ENCODE measurements around the gene SMCR8. TPM values are rescaled to one million over a fixed set of nuclear protein-coding genes. Genes with fewer than 3 reads are reported as not detected.
"Not testable (repeated sequence)": the region's sequence is repeated elsewhere in the genome, so short reads cannot be mapped to it uniquely, and the experiment has no call there.

SMCR8 gene
- total RNA-seq, 1 donor from 2014 or later: 38.8 TPM

DNA sequence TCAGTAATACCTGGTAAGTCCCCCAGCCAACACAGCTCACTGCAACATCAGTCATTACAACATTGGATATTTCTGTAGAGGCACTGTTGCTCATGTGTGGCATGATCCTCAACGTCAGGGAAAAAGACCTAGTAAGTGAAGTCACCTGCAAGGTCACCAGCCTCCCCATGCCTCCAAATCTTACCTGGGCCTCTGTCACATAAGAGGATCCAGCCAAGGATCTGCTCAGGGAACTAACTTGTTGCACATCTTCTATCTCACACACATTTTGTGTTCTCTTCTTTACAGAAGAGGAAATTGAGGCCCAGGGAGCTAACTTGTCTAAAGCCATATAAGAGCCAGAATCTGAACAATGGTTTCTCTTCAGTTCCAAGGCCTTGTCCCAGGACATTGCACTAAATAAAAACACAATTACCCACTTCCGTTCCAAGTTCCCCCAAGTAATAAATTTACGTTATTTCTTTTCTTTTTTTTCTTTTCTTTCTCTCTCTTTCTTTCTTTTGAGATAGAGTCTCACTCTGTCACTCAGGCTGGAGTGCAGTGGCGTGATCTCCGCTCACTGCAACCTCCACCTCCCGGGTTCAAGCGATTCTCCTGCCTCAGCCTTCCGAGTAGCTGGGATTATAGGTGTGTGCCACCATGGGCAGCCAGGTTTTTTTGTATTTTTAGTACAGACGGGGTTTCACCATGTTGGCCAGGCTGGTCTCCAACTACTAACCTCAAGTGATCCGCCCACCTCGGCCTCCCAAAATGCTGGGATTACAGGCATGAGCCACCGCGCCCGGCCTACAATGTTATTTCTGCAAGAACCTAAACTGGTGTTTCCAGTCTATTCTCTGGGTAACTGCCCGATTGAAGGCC is 47.0 kb downstream of the SMCR8 start:
- DNase-seq (ENCODE audit: low read depth): no peak

DNA sequence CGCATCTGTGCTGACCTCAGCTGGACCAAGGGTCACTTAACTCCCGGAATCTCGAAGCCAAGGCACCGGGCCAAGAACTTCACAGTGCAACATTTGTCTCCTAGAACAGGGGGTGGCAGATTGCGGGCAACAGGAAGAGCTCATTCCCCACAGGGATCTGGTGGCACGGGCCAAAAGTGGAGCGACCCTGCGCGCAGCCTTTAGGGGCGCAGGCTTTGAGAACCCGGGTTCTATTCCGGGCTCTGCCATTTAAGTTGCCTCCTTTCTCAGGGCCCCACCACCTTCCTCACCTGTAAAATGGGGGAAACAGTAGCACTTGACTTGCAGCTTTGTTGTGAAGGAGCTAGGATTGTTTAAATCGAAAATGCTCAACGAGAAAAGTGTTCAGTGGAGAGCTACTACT is 47.6 kb downstream of the SMCR8 start:
- peak; percentile 91 for DNase-seq (ENCODE audit: low read depth)

DNA sequence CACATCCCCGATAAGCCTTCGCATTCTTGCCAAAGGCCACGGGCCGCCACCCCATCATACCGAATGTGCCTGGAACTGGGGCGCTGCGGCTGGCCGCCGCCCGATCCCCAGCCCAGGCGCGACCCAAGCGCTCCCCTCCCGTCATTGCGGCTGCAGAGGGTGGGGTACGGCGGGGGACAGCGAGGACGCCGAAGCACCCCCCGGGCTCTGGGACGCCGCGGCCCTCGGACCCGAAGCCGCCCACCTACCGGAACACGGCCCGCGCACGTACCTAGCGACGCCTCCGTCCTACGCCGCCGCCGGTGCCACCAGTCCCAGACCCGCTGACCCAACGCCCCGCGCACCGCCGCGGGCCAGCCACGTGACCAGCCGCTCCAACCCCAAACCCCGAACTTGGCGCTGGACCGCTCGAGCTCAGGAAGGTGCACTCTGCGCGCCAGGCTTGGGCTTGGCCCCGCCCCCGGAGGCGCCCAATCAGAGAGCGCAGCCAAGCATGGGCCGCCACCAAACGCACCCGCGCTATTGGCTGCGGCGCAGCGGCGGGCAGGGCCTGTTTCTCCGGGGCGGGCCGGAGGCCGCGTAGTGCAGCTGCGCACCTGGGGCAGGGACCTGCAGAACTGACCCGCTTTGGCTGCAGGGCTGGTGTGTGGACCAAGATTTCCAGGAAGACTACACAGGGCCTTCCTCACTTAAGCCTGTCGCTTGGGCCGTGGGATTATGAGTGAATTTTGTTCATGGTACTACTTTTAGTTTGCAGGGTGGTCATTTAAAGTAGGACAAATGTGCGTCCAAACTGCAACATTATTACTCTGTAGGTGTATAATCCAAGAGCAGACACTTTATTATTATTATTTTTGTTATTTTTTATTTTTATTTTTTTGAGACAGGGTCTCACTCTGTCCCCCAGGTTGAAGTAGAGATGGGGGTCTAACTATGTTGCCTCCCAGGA is 48.3 kb downstream of the SMCR8 start, which contains the start of gene SHMT1:
SHMT1 (minus strand) TSS at position 450 of the 949 bp plus-strand sequence. CDS start 7,569 bp downstream, outside the sequence.
- peak; percentile 70 for DNase-seq (ENCODE audit: low read depth)

DNA sequence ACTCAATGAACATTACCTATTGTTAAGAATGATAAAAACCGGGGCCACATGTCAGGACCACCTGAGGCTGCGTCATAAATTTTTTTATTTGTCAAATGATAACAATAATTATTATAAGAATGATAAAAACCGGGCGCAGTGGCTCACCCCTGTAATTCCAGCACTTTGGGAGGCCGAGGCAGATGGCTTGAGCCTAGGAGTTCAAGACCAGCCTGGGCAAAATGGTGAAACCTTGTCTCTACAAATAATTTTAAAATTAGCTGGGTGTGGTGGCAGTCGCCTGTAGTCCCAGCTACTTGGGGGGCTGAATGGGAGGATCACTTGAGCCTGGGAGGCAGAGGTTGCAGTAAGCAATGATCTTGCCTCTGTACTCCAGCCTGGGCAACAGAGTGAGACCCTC is 49.1 kb downstream of the SMCR8 start:
- no peak for DNase-seq (ENCODE audit: low read depth)

DNA sequence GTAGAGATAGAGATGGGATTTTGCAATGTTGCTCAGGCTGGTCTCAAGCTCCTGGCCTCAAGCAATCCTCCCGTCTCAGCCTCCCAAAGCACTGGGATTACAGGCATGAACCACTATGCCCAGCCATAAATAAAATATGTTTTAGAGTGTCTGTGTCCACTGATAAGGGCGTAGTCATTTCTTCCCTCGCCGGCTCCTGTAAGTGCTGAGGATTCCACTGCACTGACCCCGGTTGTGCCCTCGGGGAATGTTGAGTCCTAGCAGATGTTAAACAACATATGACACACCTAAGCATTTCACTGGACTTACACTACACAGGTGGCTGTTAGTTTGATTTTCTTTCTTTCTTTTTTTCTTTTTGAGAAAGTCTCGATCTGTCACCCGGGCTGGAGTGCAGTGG is 53.9 kb downstream of the SMCR8 start:
- DNase-seq (ENCODE audit: low read depth): no peak

DNA sequence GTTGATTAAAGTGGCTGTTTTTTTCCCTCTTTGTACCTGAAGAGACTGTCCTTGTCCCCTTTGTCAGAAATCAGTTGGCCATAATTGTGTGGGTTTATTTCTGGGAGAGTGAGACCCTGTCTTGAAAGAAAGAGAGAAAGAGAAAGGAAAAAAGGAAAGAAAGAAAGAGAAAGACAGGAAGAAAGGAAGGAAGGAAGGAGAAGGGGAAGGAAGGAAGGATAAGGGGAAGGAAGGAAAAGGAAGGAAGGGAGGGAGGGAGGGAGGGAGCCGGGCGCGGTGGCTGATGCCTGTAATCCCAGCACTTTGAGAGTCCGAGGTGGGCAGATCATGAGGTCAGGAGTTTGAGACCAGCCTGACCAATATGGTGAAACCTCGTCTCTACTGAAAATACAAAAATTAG is 55.7 kb downstream of the SMCR8 start:
- DNase-seq (ENCODE audit: low read depth): no peak

DNA sequence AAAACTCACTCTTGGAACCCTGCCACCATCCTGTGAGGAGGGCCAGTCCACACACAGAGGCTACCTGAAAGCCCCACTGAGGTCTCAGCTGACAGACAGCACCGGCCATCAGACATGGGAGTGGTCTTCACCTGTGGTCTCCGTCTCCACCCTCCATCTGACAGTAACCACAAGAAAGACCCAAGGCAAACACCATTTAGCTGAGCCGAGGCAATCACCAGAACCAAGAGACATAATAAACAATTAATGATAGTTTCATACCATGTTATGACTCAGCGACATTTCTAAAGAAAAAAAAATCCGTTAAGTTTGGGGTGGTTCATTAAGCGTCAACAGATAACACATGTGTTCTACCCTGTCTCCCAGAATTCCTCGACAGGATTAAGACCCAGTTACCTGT is 56.4 kb downstream of the SMCR8 start:
- no peak for DNase-seq (ENCODE audit: low read depth)

DNA sequence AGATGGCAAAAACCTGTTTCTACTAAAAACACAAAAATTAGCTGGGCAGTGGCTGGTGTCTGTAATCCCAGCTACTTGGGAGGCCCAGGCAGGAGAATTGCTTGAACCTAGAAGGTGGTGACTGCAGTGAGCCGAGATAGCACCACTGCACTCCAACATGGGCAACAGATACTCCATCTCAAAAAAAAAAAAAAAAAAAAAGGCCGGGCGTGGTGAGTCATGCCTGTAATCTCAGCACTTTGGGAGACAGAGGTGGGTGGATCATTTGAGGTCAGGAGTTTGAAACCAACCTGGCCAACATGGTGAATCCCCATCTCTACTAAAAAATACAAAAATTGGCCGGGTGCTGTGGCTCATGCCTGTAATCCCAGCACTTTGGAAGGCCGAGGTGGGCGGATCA is 58.1 kb downstream of the SMCR8 start:
- not testable (repeated sequence) for DNase-seq (ENCODE audit: low read depth)

DNA sequence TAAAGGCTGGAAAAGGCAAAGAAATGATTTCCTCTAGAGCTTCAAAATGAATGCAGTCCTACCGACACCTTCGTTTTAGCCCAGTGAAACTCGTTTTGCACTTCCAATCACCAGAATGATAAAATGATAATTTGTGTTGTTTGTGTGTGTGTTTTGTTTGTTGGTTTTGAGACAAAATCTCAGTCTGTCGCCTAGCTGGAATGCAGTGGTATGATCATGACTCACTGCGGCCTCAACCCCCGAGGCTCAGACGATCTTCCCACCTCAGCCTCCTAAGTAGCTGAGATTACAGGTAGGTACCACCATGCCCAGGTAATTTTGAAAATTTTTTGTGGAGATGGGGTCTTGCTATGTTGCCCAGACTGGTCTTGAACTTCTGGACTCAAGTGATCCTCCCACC is 59.1 kb downstream of the SMCR8 start:
- no peak for DNase-seq (ENCODE audit: low read depth)

Other genes starting within 250 kb of the SMCR8 start
- gene DRG2, start 227.3 kb upstream of the SMCR8 start, total RNA-seq: 36.5 and 39.6 TPM in 2 replicates
- gene MYO15A, start 206.5 kb upstream of the SMCR8 start, total RNA-seq: 0.45 TPM in 1 of 2 replicates, not detected in the other
- gene ALKBH5, start 131.5 kb upstream of the SMCR8 start, total RNA-seq: 103 and 124 TPM in 2 replicates
- gene LLGL1, start 89.7 kb upstream of the SMCR8 start, total RNA-seq: 30.4 and 46.4 TPM in 2 replicates
- 343 and 451 TPM in 2 replicates for gene FLII, start 56.6 kb upstream of the SMCR8 start, total RNA-seq
- gene MIEF2, start 54.6 kb upstream of the SMCR8 start, total RNA-seq: 88.2 and 154 TPM in 2 replicates
- gene TOP3A, start 299 bp upstream of the SMCR8 start, total RNA-seq: 10.4 and 25.7 TPM in 2 replicates
- gene SHMT1, start 48.3 kb downstream of the SMCR8 start, total RNA-seq: 27.6 and 30.3 TPM in 2 replicates
- 0.10 TPM in 1 of 2 replicates, not detected in the other for gene EVPLL, start 62.5 kb downstream of the SMCR8 start, total RNA-seq
- not detected in 2 replicates for gene LGALS9C, start 161.5 kb downstream of the SMCR8 start, total RNA-seq